ENCODE data around the gene ATXN3. TPM values are rescaled to one million over a fixed set of nuclear protein-coding genes. Genes with fewer than 3 reads are reported as not detected.

ATXN3 gene
- 21.2 to 43.2 TPM (median 22.3 TPM) in 5 replicates for total RNA-seq (2022; extraction: Qiagen RNA extraction)

DNA sequence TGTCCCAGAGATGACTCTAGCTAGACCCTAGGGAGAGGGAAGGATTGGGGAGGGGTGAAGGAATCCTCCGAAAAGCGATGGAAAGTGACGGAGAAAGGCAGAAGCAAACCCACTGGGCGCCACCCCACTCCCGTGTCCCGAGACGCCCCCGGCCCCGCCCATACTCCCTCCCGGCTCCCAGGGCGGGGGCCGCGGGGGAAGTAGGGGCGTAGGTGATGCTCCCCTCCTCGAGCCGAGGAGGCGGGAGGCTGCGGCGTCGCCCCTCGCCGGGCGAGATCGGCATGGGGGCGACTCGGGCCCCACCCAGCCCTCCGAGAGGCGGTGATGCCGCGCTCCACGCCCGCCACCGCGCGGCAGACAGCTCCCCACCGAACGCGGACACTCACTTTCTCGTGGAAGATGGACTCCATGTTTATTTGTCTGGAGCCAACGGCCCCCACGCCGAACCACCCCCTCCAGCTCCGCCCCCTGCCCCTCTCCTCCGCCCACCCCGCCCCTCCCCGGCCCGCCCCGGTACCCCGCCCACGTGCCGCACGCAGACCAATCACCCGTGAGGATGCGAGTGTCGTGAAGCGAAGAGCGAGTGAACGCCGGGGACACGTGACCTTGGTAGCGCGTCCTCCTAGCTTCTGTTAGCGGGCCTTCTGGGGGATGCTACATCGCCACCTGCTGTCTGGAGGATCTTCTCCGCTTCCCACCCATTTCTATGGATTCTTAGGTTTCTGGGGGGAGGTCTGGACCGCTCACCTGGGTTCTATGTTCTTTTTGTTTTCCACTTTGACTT lies at the start of gene ATXN3:
TSS of gene ATXN3 (minus strand) at position 440 of the 784 bp plus-strand sequence. CDS start at position 410, 30 bp downstream.

DNA sequence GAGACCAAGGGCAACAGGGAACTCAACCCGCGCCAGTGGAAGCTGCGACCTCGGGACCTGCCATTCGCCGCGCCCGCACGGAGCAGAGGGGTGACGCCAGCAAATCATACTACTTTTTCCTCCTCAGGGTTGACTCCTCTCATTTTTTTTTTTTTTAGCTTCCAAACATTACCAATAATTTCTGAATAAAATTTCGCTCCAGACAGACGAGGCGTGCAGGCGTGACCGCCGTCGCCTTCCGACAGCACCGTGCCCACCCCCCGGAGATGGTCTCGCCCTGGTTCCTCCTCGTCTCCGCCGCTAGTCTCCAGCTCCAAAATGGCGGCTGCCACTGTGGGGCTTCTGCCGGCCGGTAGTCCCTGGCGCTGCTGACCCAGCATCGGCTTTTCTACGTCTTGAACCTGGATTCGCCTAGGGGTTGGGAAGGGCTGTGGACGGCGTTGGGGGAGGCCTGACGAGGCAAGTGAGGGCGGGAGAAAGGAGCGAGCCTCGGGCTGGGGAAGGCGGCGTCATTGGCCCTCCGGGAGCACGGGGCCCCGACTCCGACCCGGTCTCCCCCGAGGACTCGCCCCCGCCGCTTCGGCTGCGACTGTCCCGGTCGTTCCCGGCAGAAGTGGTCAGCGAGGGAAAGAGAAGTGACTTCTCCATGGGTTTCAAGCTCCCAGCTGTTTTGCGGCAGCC lies 15.4 kb upstream of the ATXN3 start, which contains the start of the genes CPSF2 and NDUFB1:
TSS of gene CPSF2 (plus strand) at position 300 of the 681 bp plus-strand sequence. CDS start 9,016 bp downstream, outside the sequence.
TSS of gene NDUFB1 (minus strand) at position 37 of the 681 bp plus-strand sequence. CDS start 4,069 bp downstream, outside the sequence.

GRCh38 chr14:92039719-92040430 lies 66.5 kb downstream of the ATXN3 start, which contains the start of gene TRIP11:
TSS of gene TRIP11 (minus strand) at chr14:92040059. CDS start at chr14:92039685, 374 bp downstream.

Other genes starting within 250 kb of the ATXN3 start
- 0.47 to 1.1 TPM (median 0.74 TPM) in 5 replicates for gene TC2N, start 239.0 kb downstream of the ATXN3 start, total RNA-seq (2022; extraction: Qiagen RNA extraction)
- 5.5 to 7.3 TPM (median 5.9 TPM) in 5 replicates for gene FBLN5, start 158.9 kb downstream of the ATXN3 start, total RNA-seq (2022; extraction: Qiagen RNA extraction)
- 6.0 to 9.3 TPM (median 8.5 TPM) in 5 replicates for gene TRIP11, start 66.5 kb downstream of the ATXN3 start, total RNA-seq (2022; extraction: Qiagen RNA extraction)
- gene NDUFB1, start 15.1 kb upstream of the ATXN3 start, total RNA-seq (2022; extraction: Qiagen RNA extraction) = 301 to 387 TPM (median 328 TPM) in 5 replicates
- 30.7 to 46.3 TPM (median 35.6 TPM) in 5 replicates for gene CPSF2, start 15.4 kb upstream of the ATXN3 start, total RNA-seq (2022; extraction: Qiagen RNA extraction)
- 0.15 to 0.40 TPM (median 0.29 TPM) in 5 replicates for gene SLC24A4, start 216.6 kb upstream of the ATXN3 start, total RNA-seq (2022; extraction: Qiagen RNA extraction)

Measured in A549 treated with AZD2906 at 1 μM for 4 hours (cell line).